HTR-8/SVneo (cell line): ENCODE results near the gene SLC25A4.

Source experiments
- DNase-seq: peaks from one replicate; pipeline ENCODE4 v3.0.0; 2011; ENCODE audit warnings: low spot score, mixed read lengths; ENCODE audit not compliant: insufficient read length
- FAIRE-seq: peaks from 2 replicates; lab custom pipeline; 2011; peaks lifted over from hg19 to GRCh38; lab: Jason Lieb, UNC

Gene SLC25A4

DNA sequence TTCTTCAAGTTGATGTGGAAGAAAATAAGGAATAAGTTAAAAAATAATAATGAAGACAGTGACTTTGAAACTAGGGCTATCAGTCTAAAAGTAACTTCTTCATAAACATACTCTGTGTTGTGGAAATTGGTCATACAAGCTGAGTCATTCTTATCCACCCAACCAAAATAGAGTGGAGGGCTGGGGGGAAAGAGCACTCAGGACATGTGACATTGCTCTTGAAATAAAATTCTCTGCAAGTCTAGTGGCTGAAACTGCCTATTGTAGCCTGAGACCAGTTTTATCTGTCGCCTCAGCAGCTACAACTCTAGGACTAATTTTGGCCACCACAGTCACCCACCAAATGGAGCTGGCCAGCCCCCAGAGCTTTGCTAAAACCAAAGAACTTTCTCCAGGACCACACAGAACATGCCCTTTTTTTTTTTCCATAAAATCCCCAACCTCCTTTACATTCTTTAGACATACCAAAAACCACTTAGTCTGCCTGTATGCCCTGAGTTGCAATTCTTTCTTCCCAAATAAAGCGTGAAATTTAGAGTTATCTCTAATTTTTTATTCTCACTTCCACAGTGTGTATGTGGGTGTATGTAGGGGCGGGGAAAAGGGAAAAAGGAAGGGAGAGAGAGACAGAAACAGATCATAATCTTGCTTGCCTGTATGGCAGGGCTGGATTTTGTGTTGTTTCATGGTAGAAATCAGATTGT, 23.0 kb upstream of the SLC25A4 start:
- DNase-seq (no peak), FAIRE-seq (no peak)

DNA sequence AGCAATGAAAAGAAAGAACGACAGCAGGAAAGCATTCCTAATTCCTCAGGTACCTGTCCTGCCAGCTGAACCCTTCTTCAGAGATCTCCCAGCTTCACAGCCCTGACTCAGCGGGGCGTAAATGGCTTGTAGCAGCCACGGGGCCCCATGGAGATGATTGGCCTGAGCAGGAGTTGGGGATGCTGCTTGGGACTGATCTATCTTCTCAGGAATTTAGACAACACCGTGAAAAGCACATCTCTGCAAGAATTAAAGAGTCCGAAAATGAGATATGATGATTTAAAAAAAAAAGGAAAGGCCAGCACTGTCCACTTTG, 22.5 kb upstream of the SLC25A4 start:
- FAIRE-seq (no peak), DNase-seq (no peak)

DNA sequence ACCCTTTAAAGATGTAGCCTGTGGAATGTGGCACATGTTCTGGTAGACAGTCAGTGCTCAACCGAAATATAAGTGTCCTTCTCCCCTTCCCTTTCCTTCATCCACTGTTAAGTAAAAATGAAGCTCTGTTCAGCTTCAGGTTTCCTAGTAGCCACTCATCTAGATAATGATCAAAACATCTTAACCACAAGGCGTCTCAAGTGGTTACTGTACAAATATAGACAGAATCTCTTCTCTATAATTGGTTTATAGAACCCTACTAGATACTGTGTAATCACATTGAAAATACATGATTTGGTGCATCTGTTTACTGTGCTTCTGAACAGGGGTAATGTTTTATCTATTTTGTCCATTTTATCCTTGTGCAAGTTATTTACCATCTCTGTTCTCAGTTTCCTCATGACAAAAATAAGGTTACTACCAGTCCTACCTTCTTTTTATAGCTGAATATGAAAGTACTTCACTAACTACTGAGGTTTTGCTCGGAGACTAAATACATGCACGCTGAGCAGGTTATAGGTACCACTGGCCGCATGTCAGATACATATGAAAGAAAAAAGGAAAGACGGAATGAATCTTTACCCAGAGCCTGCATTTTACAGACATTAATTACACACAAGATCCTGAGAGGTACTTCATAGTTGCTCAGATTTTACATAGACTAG, 20.3 kb upstream of the SLC25A4 start:
- FAIRE-seq: no peak
- DNase-seq: no peak

DNA sequence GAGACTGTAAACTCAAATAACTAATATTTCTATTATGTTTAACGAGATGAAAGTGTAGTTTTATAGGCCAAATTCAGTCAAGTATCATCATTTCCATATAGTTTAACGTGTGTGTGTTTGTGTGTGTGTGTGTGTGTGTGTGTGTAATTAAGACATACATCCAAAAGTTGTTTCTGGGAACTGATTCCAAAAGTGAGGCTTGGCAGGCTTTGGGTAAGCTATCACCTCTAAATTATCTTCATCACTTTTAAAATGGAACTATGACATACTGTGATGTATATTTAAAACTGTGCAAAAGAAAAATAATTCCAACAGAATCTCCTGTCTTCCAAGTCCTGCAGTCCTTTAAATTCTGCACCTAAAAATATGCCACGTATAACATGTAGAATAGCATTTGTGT, 19.1 kb upstream of the SLC25A4 start:
- FAIRE-seq: no peak
- DNase-seq: no peak

DNA sequence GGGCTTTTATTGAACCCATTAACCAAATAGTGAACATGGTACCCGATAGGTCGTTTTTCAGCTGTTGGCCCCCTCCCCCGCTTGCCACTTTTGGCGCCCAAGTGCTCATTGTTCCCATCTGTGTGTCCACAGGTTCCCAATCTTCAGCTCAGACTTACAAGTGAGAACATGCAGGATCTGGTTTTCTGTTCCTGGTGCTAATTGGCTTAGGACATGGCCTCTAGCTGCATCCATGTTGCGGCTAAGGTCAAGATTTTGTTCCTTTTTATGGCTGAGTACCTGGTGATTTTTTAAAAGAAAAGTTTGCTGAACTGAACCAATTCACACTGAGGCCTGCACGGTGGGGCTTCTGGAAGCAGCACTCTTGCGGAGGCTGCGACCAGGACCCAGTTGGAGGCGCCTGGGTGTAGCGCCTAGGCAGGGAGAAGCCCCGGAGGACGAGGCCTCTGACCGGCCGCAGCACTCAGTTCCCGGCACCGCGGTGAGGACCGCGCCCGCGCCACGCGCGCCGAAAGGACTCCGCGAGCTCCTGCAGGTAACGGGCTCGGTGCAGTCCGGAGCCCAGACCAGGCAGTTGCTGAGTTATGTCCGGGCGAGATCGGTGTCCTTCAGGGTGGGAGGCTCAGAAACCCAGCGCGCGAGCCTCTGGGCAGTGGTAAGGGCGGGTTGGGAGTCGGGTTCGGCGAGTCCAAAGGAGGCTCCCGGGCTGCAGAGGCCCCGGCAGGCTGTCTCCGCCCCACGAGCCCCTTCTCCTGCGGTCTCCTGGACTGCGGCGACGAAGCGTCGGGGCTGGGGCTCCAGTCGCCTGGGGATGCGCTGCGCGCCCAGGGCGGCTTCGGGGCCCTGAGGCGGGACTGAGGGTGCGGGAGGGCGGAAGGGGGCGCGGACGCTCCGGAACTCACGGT, 15.8 kb upstream of the SLC25A4 start:
- FAIRE-seq: no peak

DNA sequence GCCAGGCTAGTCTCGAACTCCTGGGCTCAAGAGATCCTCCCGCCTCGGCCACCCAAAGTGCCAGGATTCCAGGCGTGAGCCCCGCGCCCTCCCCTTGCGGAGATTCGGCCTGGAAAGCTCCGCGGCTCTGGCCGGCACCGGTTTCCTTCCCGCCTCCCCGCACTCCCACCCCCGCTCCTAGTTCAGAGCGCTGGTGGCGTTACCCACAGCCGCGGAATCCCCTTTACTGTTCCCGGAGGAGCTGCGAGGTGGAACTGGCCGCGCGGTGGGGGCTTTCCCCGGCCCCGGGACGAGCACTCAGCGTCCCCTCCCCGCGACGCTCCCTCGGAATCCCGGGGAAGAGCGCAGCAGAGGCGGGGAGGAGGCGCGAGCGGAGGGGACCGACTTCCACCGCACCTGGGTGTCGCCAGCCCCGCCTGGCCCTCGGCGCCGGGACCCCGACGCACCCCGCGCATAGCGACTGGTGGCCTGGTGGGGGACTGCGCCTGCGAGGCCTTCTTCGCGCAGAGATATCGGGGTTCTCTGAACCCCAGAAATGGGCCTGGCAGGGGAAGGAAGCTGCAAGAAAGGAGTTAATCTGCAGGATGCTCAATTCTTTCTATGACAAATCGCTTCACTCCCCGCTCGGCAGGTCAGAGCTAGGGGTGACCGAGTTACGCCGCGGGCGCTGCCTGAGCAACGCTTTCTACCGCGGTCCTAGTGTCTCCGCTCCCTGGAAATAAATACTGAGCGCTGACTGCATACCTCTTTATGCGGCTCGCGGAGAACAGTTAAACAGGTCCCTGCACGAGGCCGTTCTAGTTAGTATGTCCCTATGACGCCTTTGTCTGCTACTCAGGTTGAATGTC, 14.6 kb upstream of the SLC25A4 start:
- DNase-seq: peak; percentile 41
- FAIRE-seq: peak; percentile 51

More for the DNA sequence above, 15.8 kb upstream of the SLC25A4 start:
- DNase-seq: no peak

DNA sequence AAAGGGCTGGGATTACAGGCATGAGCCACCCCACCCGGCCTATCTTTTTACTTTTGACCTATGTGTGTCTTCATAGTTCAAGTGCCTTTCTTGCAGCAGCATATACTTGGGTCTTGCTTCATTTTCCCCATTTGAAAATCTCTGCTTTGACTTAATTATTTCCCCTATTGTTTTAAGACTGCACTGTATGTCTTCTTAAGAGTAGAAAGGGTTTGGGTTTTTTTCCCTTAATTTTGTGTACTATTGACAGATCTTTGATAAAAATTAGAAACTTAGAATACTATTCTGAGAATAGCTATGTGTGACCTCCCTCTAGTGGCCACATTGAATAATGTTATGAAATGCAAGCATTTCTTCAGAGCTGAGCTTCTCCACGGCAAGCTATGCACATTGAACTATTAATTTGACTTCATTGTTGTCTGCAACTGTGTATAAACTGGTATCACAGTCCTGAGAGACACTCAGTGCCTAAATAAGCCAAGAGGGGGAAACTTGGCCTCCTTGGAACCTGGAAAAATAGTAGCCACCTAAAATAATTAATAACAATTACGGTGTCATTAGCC, 8.7 kb upstream of the SLC25A4 start:
- peak; percentile 54 for DNase-seq
- no peak for FAIRE-seq

DNA sequence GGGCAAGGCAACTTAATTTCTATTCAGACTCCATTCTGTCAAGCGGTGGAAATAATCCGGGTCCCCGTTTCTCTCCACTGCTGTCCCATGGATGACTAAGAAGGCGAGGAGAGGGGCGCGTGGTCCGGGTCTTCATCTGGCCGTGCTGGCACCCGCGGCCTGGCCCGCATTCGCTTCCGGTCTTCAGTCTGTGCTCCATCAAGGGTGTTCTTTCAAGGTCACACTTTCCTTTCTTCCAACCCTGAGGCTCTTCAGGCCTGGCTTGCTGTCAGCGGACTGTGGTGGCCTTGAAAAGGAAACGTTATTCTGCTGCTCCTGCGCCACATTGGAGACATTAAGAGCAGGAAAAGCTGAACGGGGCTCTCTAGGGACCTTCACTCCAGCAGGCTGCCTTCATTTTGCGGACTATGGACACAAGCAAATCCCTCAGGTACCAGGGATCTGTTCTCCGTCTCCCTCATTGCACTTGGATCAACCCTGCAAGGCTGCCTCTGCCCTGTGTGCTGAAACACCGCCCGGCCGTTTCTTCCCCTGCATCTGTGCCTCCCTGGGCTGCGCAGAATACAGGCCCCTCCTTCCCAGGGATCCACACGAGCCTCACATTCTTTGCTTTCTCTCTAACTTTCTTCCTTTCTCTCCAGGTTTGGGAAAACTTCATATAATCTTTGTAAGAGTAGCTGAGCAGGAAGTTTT, 5.7 kb upstream of the SLC25A4 start:
- no peak for DNase-seq
- no peak for FAIRE-seq

DNA sequence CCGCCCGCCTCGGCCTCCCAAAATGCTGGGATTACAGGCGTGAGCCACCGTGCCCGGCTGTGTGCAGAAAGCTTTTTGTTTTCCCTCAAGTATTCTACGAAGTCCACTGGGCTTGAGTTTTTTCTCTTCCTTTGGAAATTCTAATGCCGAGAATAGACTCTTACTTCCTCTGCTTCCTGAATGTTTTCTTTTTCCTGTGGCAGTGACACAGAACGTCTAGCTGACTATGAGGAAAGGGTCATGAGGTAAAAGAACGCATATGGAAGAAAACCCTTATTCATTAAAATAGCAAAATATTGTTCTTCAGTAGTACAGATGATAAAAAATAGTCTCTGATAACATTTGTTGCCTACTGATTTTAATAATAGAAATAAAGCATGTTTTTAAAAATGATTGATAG, 4.9 kb upstream of the SLC25A4 start:
- FAIRE-seq: no peak
- DNase-seq: no peak

DNA sequence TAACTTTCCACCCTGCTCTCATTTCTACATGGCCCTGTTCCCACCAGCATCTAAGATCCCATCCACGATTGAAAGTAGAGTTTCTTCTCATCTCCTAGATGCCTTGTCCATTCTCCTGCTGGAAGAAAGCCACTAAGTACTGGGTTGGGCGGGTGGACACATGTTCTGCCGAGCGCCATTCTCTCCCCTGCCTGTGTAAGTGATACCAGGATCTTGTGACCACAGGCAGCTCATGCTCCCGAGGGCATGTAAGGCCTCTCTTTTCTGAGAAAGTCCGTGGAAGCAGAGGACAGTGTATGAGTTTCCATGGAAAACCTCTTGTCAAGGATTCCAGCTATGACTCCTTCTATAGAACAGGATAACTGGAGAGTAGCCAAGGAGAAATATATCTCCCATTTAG, 3.3 kb upstream of the SLC25A4 start:
- FAIRE-seq: no peak

DNA sequence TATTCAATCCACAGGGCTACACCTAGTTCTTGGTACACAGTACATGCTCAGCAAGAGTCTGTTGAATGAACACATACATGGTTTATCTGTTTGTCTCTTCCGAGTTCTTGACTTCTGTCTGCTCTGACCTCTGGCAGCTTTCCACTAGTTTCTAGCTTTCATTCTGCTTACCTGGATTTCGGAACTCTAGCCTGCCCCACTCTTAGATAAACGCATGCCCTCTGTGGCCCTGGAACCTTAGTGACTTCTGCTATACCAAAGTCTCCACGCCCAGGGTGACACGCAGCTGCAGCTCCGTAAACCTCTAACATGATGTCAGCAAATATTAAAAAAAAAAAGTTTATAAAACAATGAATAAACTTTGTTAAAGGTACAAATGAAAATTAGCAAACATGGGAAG, 1.3 kb upstream of the SLC25A4 start:
- DNase-seq: no peak
- no peak for FAIRE-seq

More for the DNA sequence above, 3.3 kb upstream of the SLC25A4 start:
- no peak for DNase-seq

DNA sequence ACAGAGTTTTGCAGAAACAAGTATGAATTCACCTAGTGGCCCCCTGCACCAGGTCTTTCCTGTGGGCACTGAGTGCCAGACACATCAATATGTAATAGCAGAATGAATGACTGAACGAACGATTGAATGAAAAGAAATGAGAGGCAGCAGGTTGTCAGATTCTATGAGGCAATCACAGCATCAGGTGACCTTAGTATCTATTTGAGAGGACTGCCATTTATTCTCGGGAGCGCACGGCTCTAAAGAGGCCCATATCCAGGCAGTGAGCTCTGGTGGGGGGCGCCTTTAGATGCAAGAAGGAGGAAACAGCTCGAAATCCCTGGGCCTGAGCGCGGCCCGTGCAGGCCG, 528 bp upstream of the SLC25A4 start:
- FAIRE-seq (no peak), DNase-seq (no peak)

DNA sequence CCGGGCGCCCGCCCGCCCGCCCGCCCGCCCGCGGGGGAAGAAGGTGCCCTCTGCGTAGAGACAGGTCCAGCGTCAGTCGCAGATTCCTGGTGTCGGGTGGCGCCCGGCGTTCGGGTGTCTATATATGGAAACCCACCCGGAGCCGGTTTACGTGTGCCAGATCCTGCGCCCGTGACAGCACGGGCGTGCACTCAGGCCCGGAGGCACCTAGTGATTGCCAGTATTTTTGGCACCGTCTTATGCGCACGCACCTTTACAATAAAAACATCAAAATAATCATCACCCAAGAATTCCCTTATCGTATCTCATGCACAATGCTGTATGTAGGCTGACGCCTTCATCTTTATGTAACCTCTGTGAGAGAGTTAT, 519 bp downstream of the SLC25A4 start:
- no peak for FAIRE-seq

DNA sequence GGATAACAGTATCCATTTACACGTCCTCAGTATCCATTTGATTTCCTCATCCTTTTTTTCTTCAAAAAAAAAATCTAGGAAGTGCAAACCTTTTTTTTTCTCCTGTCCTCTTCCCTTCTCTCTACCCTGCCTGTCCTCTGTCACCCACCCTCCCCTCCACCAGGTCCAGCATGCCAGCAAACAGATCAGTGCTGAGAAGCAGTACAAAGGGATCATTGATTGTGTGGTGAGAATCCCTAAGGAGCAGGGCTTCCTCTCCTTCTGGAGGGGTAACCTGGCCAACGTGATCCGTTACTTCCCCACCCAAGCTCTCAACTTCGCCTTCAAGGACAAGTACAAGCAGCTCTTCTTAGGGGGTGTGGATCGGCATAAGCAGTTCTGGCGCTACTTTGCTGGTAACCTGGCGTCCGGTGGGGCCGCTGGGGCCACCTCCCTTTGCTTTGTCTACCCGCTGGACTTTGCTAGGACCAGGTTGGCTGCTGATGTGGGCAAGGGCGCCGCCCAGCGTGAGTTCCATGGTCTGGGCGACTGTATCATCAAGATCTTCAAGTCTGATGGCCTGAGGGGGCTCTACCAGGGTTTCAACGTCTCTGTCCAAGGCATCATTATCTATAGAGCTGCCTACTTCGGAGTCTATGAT, 1.7 kb downstream of the SLC25A4 start:
- FAIRE-seq (no peak), DNase-seq (no peak)

More for the DNA sequence above, 519 bp downstream of the SLC25A4 start:
- DNase-seq: peak; percentile 60

DNA sequence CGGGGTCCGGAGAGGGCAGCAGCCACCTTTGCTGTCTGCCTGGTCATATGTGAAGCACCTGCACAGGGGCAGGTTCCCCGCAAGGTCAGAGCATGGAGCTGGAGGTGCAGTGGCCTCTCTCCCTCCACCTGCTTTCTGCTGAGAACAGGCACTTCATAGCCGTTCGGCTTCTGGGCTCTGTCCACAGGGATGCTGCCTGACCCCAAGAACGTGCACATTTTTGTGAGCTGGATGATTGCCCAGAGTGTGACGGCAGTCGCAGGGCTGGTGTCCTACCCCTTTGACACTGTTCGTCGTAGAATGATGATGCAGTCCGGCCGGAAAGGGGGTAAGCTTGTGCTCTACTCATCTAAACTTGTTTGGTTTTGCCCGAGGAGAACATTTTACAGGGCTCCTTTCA, 2.5 kb downstream of the SLC25A4 start:
- no peak for DNase-seq
- no peak for FAIRE-seq

DNA sequence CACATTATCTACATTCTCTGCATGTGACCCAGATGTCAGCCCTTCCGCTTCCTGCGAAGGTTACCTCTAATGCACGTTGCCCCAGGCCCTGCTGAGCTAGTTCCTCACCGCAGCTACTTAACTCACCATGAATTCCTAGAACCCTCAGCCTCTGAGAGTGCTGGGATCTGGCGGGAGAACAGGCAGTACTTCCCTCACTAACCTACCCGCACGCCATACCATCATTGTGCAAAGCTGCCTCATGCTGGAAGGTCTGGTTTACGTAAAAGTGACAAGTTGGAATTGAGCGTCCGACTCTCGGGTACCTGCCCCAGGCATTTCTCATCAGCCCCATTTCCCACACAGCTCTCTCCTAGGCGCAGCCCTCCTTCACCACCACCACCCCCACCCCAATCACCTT, 6.3 kb downstream of the SLC25A4 start:
- DNase-seq (no peak), FAIRE-seq (no peak)

DNA sequence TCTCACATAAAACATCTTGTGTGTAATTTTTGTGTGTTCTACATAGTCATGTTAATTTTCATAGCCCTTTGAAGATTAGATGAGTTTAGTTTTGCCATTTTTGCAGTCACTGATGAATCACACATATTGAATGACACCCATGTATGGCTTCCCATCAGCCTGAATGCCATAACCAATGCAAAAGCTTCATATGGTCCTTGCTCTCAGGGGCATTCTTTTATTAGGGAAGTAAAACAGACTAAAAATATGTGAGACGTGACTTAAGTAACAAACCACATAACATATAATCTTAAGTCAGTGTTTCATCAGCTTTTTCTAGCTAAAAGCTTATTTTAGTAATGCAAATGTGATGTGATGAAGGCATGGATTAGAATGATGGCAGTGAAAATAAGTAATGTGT, 8.2 kb downstream of the SLC25A4 start:
- FAIRE-seq (no peak), DNase-seq (no peak)

DNA sequence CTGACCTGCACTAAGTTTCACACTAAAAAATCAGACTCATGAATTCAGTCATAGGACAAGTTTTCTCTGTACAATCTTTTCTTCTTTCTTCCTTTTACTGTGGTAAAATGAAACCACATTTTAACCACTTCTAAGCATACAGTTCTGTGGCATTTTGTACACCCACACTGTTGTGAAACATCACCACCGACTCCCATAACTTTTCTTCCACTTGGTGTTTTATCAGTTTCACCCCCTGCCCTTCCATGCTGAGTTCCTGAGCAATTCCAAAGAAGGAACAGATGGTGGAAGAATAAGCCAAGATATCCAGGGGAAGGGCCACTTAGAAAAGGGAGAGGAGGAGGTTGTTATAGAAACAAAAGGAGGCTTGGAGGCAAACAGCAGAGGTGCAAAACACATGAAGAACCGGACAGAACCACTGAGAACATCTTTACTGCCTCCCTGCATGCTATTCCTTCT, 22.6 kb downstream of the SLC25A4 start:
- no peak for FAIRE-seq

DNA sequence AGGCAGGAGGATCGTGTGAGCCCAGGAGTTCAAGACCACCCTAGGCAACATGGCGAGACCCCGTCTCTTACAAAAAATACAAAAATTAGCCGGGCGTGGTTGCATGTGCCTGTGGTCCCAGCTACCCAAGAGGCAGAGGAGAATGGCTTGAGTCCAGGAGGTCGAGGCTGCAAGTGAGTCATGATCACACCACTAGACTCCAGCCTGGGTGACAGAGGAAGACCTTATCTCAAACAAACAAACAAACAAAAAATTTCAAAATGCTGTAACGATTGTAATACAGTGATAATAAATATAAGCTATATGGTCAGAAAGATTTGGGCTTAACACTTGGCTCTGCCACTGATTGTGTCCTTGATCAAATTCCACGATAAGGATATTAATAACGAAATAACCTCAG, 24.2 kb downstream of the SLC25A4 start:
- no peak for DNase-seq
- FAIRE-seq: no peak

More for the DNA sequence above, 22.6 kb downstream of the SLC25A4 start:
- no peak for DNase-seq
